ENCODE data around the gene BCL7C. TPM values are rescaled to one million over a fixed set of nuclear protein-coding genes. Genes with fewer than 3 reads are reported as not detected.

The BCL7C gene
- total and polyA plus RNA-seq, 2 of the 13 experiments (the other 11 are each of a cell fraction or from before 2014, with no cell fraction given): 17.7 to 33.8 TPM

DNA sequence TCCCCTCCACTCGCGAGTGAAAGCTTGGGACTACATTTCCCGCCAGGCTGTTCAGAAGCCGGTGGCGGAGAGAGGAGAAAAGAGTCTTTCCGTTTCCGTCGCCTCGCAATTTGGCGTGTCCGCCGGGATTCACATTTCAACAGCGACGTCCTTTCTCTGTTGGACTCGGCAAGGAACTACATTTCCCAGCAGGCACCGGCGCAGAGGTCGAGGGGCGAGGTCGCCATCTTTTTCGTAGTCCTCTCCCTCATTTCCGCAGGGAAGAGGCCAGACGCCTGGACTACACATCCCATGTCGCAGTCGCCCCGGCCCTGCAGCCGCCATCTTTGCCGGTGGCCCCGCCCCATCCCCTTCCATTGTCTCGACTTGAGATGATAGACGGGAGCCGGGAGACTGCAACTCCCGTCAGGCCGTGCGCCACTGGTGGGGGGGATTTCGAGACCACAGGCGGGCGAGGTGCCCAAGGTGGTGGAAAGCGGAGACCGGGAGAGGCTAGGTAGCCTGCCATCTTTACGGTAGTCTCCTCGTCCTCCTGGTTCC lies 28.6 kb upstream of the BCL7C start (continued):
- TF ChIP-seq, protein P1, sequence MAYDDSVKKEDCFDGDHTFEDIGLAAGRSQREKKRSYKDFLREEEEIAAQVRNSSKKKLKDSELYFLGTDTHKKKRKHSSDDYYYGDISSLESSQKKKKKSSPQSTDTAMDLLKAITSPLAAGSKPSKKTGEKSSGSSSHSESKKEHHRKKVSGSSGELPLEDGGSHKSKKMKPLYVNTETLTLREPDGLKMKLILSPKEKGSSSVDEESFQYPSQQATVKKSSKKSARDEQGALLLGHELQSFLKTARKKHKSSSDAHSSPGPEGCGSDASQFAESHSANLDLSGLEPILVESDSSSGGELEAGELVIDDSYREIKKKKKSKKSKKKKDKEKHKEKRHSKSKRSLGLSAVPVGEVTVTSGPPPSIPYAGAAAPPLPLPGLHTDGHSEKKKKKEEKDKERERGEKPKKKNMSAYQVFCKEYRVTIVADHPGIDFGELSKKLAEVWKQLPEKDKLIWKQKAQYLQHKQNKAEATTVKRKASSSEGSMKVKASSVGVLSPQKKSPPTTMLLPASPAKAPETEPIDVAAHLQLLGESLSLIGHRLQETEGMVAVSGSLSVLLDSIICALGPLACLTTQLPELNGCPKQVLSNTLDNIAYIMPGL (CRISPR knock-in tag; IDR thresholded peaks at IDR 0.05; ENCODE audit: borderline replicate concordance in 1 of 2, low read depth in 1 of 2): peak in 1 of 2 experiments; percentile 81; a peak in 3 of 4 replicates
- no peak for TF ChIP-seq PHF5A (CRISPR knock-in tag; IDR thresholded peaks at IDR 0.05; ENCODE audit: low read depth, unreplicated experiment)
- TF ChIP-seq ZFP36L1 (CRISPR knock-in tag; IDR thresholded peaks at IDR 0.05): no peak
- TF ChIP-seq, protein P2, sequence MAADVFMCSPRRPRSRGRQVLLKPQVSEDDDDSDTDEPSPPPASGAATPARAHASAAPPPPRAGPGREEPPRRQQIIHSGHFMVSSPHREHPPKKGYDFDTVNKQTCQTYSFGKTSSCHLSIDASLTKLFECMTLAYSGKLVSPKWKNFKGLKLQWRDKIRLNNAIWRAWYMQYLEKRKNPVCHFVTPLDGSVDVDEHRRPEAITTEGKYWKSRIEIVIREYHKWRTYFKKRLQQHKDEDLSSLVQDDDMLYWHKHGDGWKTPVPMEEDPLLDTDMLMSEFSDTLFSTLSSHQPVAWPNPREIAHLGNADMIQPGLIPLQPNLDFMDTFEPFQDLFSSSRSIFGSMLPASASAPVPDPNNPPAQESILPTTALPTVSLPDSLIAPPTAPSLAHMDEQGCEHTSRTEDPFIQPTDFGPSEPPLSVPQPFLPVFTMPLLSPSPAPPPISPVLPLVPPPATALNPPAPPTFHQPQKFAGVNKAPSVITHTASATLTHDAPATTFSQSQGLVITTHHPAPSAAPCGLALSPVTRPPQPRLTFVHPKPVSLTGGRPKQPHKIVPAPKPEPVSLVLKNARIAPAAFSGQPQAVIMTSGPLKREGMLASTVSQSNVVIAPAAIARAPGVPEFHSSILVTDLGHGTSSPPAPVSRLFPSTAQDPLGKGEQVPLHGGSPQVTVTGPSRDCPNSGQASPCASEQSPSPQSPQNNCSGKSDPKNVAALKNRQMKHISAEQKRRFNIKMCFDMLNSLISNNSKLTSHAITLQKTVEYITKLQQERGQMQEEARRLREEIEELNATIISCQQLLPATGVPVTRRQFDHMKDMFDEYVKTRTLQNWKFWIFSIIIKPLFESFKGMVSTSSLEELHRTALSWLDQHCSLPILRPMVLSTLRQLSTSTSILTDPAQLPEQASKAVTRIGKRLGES (CRISPR knock-in tag; IDR thresholded peaks at IDR 0.05; ENCODE audit: borderline replicate concordance): no peak
- peak; percentile 71; the same call in 1 of the 2 replicates for TF ChIP-seq MIXL1 (CRISPR knock-in tag; IDR thresholded peaks at IDR 0.05)
- TF ChIP-seq ZNF256 (CRISPR knock-in tag; conservative IDR thresholded peaks at IDR 0.05): no peak
- no peak; the same call in 1 of the 2 replicates for TF ChIP-seq GATAD2A (CRISPR knock-in tag; IDR thresholded peaks at IDR 0.05)
- TF ChIP-seq TBX2 (CRISPR knock-in tag; IDR thresholded peaks at IDR 0.05; ENCODE audit: borderline replicate concordance): peak; percentile 35; the same call in 1 of the 2 replicates
- TF ChIP-seq REXO4 (CRISPR knock-in tag; IDR thresholded peaks at IDR 0.05; ENCODE audit: borderline replicate concordance): no peak
- TF ChIP-seq ZNF678 (CRISPR knock-in tag; IDR thresholded peaks at IDR 0.05): no peak
- TF ChIP-seq ZNF329 (CRISPR knock-in tag; IDR thresholded peaks at IDR 0.05; ENCODE audit: low read depth): 0 out of 2 replicates have a peak, but pooled peaks have one; percentile 7
- TF ChIP-seq ZNF75D (CRISPR knock-in tag; IDR thresholded peaks at IDR 0.05; ENCODE audit: borderline replicate concordance): no peak
- TF ChIP-seq RFX1 (IDR thresholded peaks at IDR 0.05): no peak
- peak; percentile 73 for TF ChIP-seq ZFY (CRISPR knock-in tag; IDR thresholded peaks at IDR 0.05)
- TF ChIP-seq ZNF766 (CRISPR knock-in tag; IDR thresholded peaks at IDR 0.05; ENCODE audit: borderline replicate concordance): peak; percentile 79; the same call in 1 of the 2 replicates
- TF ChIP-seq ZNF530 (CRISPR knock-in tag; IDR thresholded peaks at IDR 0.05; ENCODE audit: low read depth): no peak
- TF ChIP-seq, protein P3, sequence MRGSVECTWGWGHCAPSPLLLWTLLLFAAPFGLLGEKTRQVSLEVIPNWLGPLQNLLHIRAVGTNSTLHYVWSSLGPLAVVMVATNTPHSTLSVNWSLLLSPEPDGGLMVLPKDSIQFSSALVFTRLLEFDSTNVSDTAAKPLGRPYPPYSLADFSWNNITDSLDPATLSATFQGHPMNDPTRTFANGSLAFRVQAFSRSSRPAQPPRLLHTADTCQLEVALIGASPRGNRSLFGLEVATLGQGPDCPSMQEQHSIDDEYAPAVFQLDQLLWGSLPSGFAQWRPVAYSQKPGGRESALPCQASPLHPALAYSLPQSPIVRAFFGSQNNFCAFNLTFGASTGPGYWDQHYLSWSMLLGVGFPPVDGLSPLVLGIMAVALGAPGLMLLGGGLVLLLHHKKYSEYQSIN (CRISPR knock-in tag; IDR thresholded peaks at IDR 0.05; ENCODE audit: borderline replicate concordance): no peak
- TF ChIP-seq ZNF777 (CRISPR knock-in tag; IDR thresholded peaks at IDR 0.05): peak; percentile 44; the same call in 1 of the 2 replicates
- TF ChIP-seq ZSCAN21 (CRISPR knock-in tag; IDR thresholded peaks at IDR 0.05; ENCODE audit: borderline replicate concordance): no peak
- TF ChIP-seq ZNF83 (CRISPR knock-in tag; IDR thresholded peaks at IDR 0.05; ENCODE audit: borderline replicate concordance): 0 out of 2 replicates have a peak, but pooled peaks have one; percentile 52
- TF ChIP-seq ZNF274 (CRISPR knock-in tag; IDR thresholded peaks at IDR 0.05): no peak; the same call in 1 of the 2 replicates
- no peak for TF ChIP-seq ZSCAN20 (CRISPR knock-in tag; IDR thresholded peaks at IDR 0.05; ENCODE audit: borderline replicate concordance)
- TF ChIP-seq YEATS2 (CRISPR knock-in tag; IDR thresholded peaks at IDR 0.05; ENCODE audit: borderline replicate concordance): no peak; the same call in none of the 2 replicates
- no peak for TF ChIP-seq SSRP1 (CRISPR knock-in tag; IDR thresholded peaks at IDR 0.05)
- no peak; the same call in 1 of the 2 replicates for TF ChIP-seq RAD21 (CRISPR knock-in tag; IDR thresholded peaks at IDR 0.05)

Measured in HepG2 (cell line).